B cell (primary cell): ENCODE data around the gene SYT4.

Experiments used
- EZH2 ChIP-seq: IDR thresholded peaks from 2 replicates; pipeline ENCODE4 v1.6.1; 2012; ENCODE audit warnings: borderline replicate concordance, low read depth, mild to moderate bottlenecking, moderate library complexity, low read length; ENCODE audit not compliant: insufficient read depth, poor library complexity, severe bottlenecking
- TF ChIP-seq, protein P1 (sequence below): fragments of 200-600 bp; IDR thresholded peaks from one replicate; pipeline ENCODE4 v1.8.0; 2022; ENCODE audit warnings: antibody characterized with exemption, mild to moderate bottlenecking

DNA sequence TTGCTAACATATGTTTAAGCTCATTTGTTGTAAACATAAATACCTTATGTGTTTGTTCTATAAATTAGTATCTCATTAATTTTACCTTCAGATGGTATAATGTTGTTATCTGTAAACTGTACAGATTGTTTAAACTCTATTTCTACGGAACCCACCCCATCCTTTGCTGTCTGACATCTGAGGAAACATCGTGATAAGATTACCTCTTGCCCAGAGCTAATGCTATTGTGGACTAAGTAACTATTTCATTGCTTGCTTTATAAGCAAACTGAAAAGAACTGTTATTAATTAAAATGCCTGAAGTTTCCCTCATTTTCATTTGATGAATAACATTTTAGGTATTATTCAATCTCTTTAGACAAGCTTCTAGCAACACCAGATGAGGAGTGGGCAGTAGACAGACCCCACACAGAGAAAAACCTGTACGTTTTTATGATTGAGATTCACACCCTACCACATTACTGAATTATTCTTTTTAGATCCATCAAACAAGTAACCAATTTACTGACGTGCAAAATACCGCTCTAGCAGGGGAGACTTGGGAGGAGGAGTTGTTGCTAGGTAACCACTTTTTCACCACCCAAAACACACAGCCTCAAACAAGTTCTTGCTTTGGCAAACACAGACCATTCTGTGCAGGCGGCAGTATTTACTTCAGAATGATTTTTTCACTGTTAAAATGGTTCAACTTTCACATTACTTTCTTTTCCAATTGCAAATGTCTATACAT, 1.9 kb upstream of the SYT4 start:
- TF ChIP-seq, protein P1, sequence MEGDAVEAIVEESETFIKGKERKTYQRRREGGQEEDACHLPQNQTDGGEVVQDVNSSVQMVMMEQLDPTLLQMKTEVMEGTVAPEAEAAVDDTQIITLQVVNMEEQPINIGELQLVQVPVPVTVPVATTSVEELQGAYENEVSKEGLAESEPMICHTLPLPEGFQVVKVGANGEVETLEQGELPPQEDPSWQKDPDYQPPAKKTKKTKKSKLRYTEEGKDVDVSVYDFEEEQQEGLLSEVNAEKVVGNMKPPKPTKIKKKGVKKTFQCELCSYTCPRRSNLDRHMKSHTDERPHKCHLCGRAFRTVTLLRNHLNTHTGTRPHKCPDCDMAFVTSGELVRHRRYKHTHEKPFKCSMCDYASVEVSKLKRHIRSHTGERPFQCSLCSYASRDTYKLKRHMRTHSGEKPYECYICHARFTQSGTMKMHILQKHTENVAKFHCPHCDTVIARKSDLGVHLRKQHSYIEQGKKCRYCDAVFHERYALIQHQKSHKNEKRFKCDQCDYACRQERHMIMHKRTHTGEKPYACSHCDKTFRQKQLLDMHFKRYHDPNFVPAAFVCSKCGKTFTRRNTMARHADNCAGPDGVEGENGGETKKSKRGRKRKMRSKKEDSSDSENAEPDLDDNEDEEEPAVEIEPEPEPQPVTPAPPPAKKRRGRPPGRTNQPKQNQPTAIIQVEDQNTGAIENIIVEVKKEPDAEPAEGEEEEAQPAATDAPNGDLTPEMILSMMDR: no peak
- TF ChIP-seq EZH2: no peak
